ENCODE measurements around the gene OR14C36. TPM values are rescaled to one million over a fixed set of nuclear protein-coding genes. Genes with fewer than 3 reads are reported as not detected.

The OR14C36 gene
- total and polyA plus RNA-seq, 4 donors: not detected

- WGBS: 81% methylated on average over 3 of the region's 3 CpGs
- no peaks in the 10 kb centered on the region for H3K4me1 ChIP-seq (ENCODE audit: control insufficient read depth in 4 of 4, insufficient read depth in 4 of 4, low read length in 3 of 4)
- H3K4me3 ChIP-seq (ENCODE audit: low read depth in 1 of 3, low read length in 3 of 3): no peak overlapping the region
- no peak overlapping the region for H3K27ac ChIP-seq (ENCODE audit: low read depth in 1 of 2, low read length in 2 of 2)
- H3K27me3 ChIP-seq (ENCODE audit: control insufficient read depth in 4 of 4, insufficient read depth in 4 of 4, low read length in 3 of 4): no peaks in the 10 kb centered on the region
- no peaks in the 10 kb centered on the region for H3K36me3 ChIP-seq (ENCODE audit: control insufficient read depth in 4 of 4, insufficient read depth in 3 of 4, low read depth in 1 of 4, low read length in 3 of 4)
- TF ChIP-seq TAF1 (conservative IDR thresholded peaks at IDR 0.05): no peak
- no peak for TF ChIP-seq SP1 (IDR thresholded peaks at IDR 0.05)
- no peak for TF ChIP-seq HNF4G (IDR thresholded peaks at IDR 0.05)
- TF ChIP-seq EGR1 (IDR thresholded peaks at IDR 0.05; ENCODE audit: low read depth in 2 of 2): no peak
- no peak for TF ChIP-seq FOXA2 (IDR thresholded peaks at IDR 0.05)
- TF ChIP-seq YY1 (IDR thresholded peaks at IDR 0.05): no peak
- TF ChIP-seq JUND (IDR thresholded peaks at IDR 0.05): no peak
- no peak for TF ChIP-seq ATF3 (IDR thresholded peaks at IDR 0.05)
- no peak for TF ChIP-seq FOXA1 (IDR thresholded peaks at IDR 0.05)
- TF ChIP-seq MAX (IDR thresholded peaks at IDR 0.05): no peak
- TF ChIP-seq CTCF (IDR thresholded peaks at IDR 0.05; ENCODE audit: low read depth, low read length, missing input control): no peak
- TF ChIP-seq ZBTB33 (IDR thresholded peaks at IDR 0.05): no peak
- no peak for TF ChIP-seq NR2F2 (IDR thresholded peaks at IDR 0.05)
- TF ChIP-seq HNF4A (conservative IDR thresholded peaks at IDR 0.05): no peak
- no peak for TF ChIP-seq GABPA (IDR thresholded peaks at IDR 0.05 in 1 of 2, conservative IDR thresholded peaks at IDR 0.05 in 1 of 2)
- no peak for TF ChIP-seq RAD21 (IDR thresholded peaks at IDR 0.05)
- no peaks in the 10 kb centered on the region for H3K9me3 ChIP-seq (ENCODE audit: control insufficient read depth in 4 of 4, low read length in 3 of 4)
- no peak overlapping the region for H3K9ac ChIP-seq (ENCODE audit: low read depth in 1 of 2, low read length in 2 of 2)
- no peak for DNase-seq (ENCODE audit: low spot score)
Measured at GRCh38 chr1:248380854-248381253, 32.3 kb downstream of the OR14C36 start.

- Histone ChIP-seq H3K9me3 (ENCODE audit: control insufficient read depth in 4 of 4, low read length in 3 of 4) (no peaks in the 10 kb centered on the region), H3K4me1 (ENCODE audit: control insufficient read depth in 4 of 4, insufficient read depth in 4 of 4, low read length in 3 of 4) (peaks cover 0 to 1% (median 0%) of the 10 kb centered on the region in 4 donors), H3K4me3 (ENCODE audit: low read depth in 1 of 3, low read length in 3 of 3) (no peak overlapping the region), H3K9ac (ENCODE audit: low read depth in 1 of 2, low read length in 2 of 2) (no peak overlapping the region), H3K27me3 (ENCODE audit: control insufficient read depth in 4 of 4, insufficient read depth in 4 of 4, low read length in 3 of 4) (peaks cover 0 to 3% (median 0%) of the 10 kb centered on the region in 4 donors), H3K27ac (ENCODE audit: low read depth in 1 of 2, low read length in 2 of 2) (no peak overlapping the region), H3K36me3 (ENCODE audit: control insufficient read depth in 4 of 4, insufficient read depth in 3 of 4, low read depth in 1 of 4, low read length in 3 of 4) (no peaks in the 10 kb centered on the region)
- DNase-seq (ENCODE audit: low spot score): no peak
- TF ChIP-seq HNF4A (conservative IDR thresholded peaks at IDR 0.05) (no peak), TAF1 (conservative IDR thresholded peaks at IDR 0.05) (no peak), CTCF (IDR thresholded peaks at IDR 0.05; ENCODE audit: low read depth, low read length, missing input control) (no peak), YY1 (IDR thresholded peaks at IDR 0.05) (no peak), RAD21 (IDR thresholded peaks at IDR 0.05) (no peak), RXRA (IDR thresholded peaks at IDR 0.05) (no peak), FOXA1 (IDR thresholded peaks at IDR 0.05) (no peak), FOXA2 (IDR thresholded peaks at IDR 0.05) (no peak), GABPA (IDR thresholded peaks at IDR 0.05 in 1 of 2, conservative IDR thresholded peaks at IDR 0.05 in 1 of 2) (no peak), EGR1 (IDR thresholded peaks at IDR 0.05; ENCODE audit: low read depth in 2 of 2) (no peak), NR2F2 (IDR thresholded peaks at IDR 0.05) (no peak)
- WGBS: 49% methylated on average over 2 of the region's 2 CpGs
Measured at GRCh38 chr1:248388426-248388825, 39.9 kb downstream of the OR14C36 start.
